HEK293 (cell line): ENCODE data around the gene RPP25L.

Source experiments
- CTCF ChIA-PET: fragments of 350-600 bp; formaldehyde crosslinking; extraction: SDS; loops from one replicate; lab custom pipeline; 2021; ENCODE audit warnings: antibody characterized with exemption; lab: Yijun Ruan, JAX
- POLR2A ChIA-PET: fragments of 300-600 bp; formaldehyde crosslinking; extraction: SDS; loops from one replicate; lab custom pipeline; 2020; ENCODE audit warnings: antibody characterized with exemption, inconsistent platforms; lab: Yijun Ruan, JAX
- H3K27ac ChIP-seq: fragments of 200-500 bp; sonication (Bioruptor generic); 2 replicates; pipeline ENCODE4 v1.5.1; 2014; ENCODE audit warnings: low read depth, low read length, control low read depth, inconsistent platforms; ENCODE audit errors: extremely low read depth
- H3K36me3 ChIP-seq, 2 experiments: fragments of 200-500 bp in 1 of 2; sonication (Bioruptor generic) in 1 of 2; 1 replicate in 1 of 2; 2 replicates in 1 of 2; pipeline ENCODE4 v1.5.1; 2014 to 2017; ENCODE audit warnings: inconsistent platforms in 2 of 2, low read length in 2 of 2; ENCODE audit not compliant: control insufficient read depth in 2 of 2, insufficient read depth in 1 of 2
- H3K4me1 ChIP-seq: fragments of 200-500 bp; sonication (Bioruptor generic); 2 replicates; pipeline ENCODE4 v1.5.1; 2014; ENCODE audit warnings: mild to moderate bottlenecking, low read length, inconsistent platforms; ENCODE audit not compliant: control insufficient read depth, insufficient read depth
- H3K4me3 ChIP-seq: 2 replicates; pipeline ENCODE4 v1.5.1; 2011; ENCODE audit warnings: low read depth, mild to moderate bottlenecking, control low read depth, low read length, moderate library complexity
- H3K9me3 ChIP-seq: fragments of 200-500 bp; sonication (Bioruptor generic); 2 replicates; pipeline ENCODE4 v1.5.1; 2014; ENCODE audit warnings: low read depth, low read length, inconsistent platforms; ENCODE audit not compliant: control insufficient read depth, insufficient read depth
- EGR2 ChIP-seq: fragments of 450-650 bp; formaldehyde crosslinking; IDR thresholded peaks from 2 replicates; pipeline ENCODE4 v1.5.1; 2016; ENCODE audit warnings: low read depth, missing biosample characterization, missing genetic modification characterization
- KLF7 ChIP-seq: fragments of 450-650 bp; formaldehyde crosslinking; IDR thresholded peaks from 2 replicates; pipeline ENCODE4 v1.5.1; 2016; ENCODE audit warnings: missing biosample characterization, missing genetic modification characterization, borderline replicate concordance
- SCRT2 ChIP-seq: fragments of 450-650 bp; formaldehyde crosslinking; IDR thresholded peaks from 2 replicates; pipeline ENCODE4 v1.5.1; 2016; ENCODE audit warnings: missing biosample characterization, missing genetic modification characterization
- SP3 ChIP-seq: fragments of 450-650 bp; formaldehyde crosslinking; IDR thresholded peaks from 2 replicates; pipeline ENCODE4 v1.5.1; 2016; ENCODE audit warnings: missing biosample characterization, missing genetic modification characterization
- TCF7L2 ChIP-seq: IDR thresholded peaks from 2 replicates; pipeline ENCODE4 v1.6.1; 2011; ENCODE audit warnings: low read depth, mild to moderate bottlenecking, inconsistent platforms, low read length, moderate library complexity, borderline replicate concordance
- ZBTB49 ChIP-seq: fragments of 450-650 bp; formaldehyde crosslinking; IDR thresholded peaks from 2 replicates; pipeline ENCODE4 v1.5.1; 2016; ENCODE audit warnings: missing biosample characterization, missing genetic modification characterization, low read depth
- ZNF10 ChIP-seq: fragments of 450-650 bp; formaldehyde crosslinking; IDR thresholded peaks from 2 replicates; pipeline ENCODE4 v1.5.1; 2017; ENCODE audit warnings: missing biosample characterization, missing genetic modification characterization
- ZNF121 ChIP-seq: fragments of 450-650 bp; formaldehyde crosslinking; IDR thresholded peaks from 2 replicates; pipeline ENCODE4 v1.5.1; 2016; ENCODE audit warnings: missing biosample characterization, missing genetic modification characterization
- ZNF133 ChIP-seq: fragments of 450-650 bp; formaldehyde crosslinking; IDR thresholded peaks from 2 replicates; pipeline ENCODE4 v1.5.1; 2016; ENCODE audit warnings: missing biosample characterization, missing genetic modification characterization
- ZNF146 ChIP-seq: fragments of 450-650 bp; formaldehyde crosslinking; IDR thresholded peaks from 2 replicates; pipeline ENCODE4 v1.5.1; 2016; ENCODE audit warnings: missing biosample characterization, missing genetic modification characterization
- ZNF184 ChIP-seq: fragments of 450-650 bp; IDR thresholded peaks from 2 replicates; pipeline ENCODE4 v1.5.1; 2018; ENCODE audit warnings: missing biosample characterization, mild to moderate bottlenecking, missing genetic modification characterization
- ZNF2 ChIP-seq: fragments of 450-650 bp; formaldehyde crosslinking; IDR thresholded peaks from 2 replicates; pipeline ENCODE4 v1.5.1; 2016; ENCODE audit warnings: missing biosample characterization, missing genetic modification characterization
- ZNF274 ChIP-seq, 2 experiments: fragments of 200-500 bp in 1 of 2; fragments of 450-650 bp in 1 of 2; sonication (Bioruptor generic) in 1 of 2; formaldehyde crosslinking in 1 of 2; IDR thresholded peaks; 2 replicates each; pipeline versions ENCODE4 v1.5.1 to v1.6.1; 2014 to 2016; ENCODE audit warnings: borderline replicate concordance in 1 of 2, inconsistent platforms in 1 of 2, low read length in 1 of 2, missing biosample characterization in 1 of 2, missing genetic modification characterization in 1 of 2
- ZNF280C ChIP-seq: fragments of 450-650 bp; formaldehyde crosslinking; IDR thresholded peaks from 2 replicates; pipeline ENCODE4 v1.5.1; 2016; ENCODE audit warnings: missing biosample characterization, missing genetic modification characterization
- ZNF354C ChIP-seq: fragments of 450-650 bp; formaldehyde crosslinking; IDR thresholded peaks from 2 replicates; pipeline ENCODE4 v1.5.1; 2016; ENCODE audit warnings: missing biosample characterization, missing genetic modification characterization, low read depth, borderline replicate concordance
- ZNF596 ChIP-seq: fragments of 450-650 bp; IDR thresholded peaks from 2 replicates; pipeline ENCODE4 v1.5.0; 2018; ENCODE audit warnings: missing biosample characterization, mild to moderate bottlenecking, missing genetic modification characterization, moderate library complexity
- ZNF621 ChIP-seq: fragments of 450-650 bp; formaldehyde crosslinking; IDR thresholded peaks from 2 replicates; pipeline ENCODE4 v1.5.1; 2017; ENCODE audit warnings: missing biosample characterization, missing genetic modification characterization
- ZNF664 ChIP-seq: fragments of 450-650 bp; formaldehyde crosslinking; IDR thresholded peaks from 2 replicates; pipeline ENCODE4 v1.5.1; 2016; ENCODE audit warnings: missing biosample characterization, missing genetic modification characterization

The RPP25L gene

GRCh38 chr9:34635556-34635955 is 23.7 kb upstream of the RPP25L start:
- no peak overlapping the region for H3K4me3 ChIP-seq
- TF ChIP-seq TCF7L2 (no peak), ZNF354C (tag by site-specific recombination) (no peak), SCRT2 (no peak), ZNF184 (tag by site-specific recombination) (no peak), ZNF280C (tag by site-specific recombination) (no peak), ZNF146 (tag by site-specific recombination) (no peak), ZNF274 (IDR thresholded peaks at IDR 0.05; ENCODE audit: low read length) (no peak), ZNF274 (tag by site-specific recombination; IDR thresholded peaks at IDR 0.05; ENCODE audit: borderline replicate concordance) (no peak), ZNF2 (tag by site-specific recombination) (no peak), ZNF596 (no peak), EGR2 (tag by site-specific recombination) (no peak), ZBTB49 (tag by site-specific recombination) (no peak), SP3 (tag by site-specific recombination) (no peak), KLF7 (no peak), ZNF10 (no peak), ZNF133 (tag by site-specific recombination) (no peak)
- TF ChIP-seq, all 188 proteins: peak for 0
- CTCF ChIA-PET, result interaction anchor here (0.7 to 8.3 kb wide), 10 partner anchors 12 to 256 kb away, joined by 3 to 164 read pairs (median 8); partner anchors contain the start of genes DCTN3, GALT, IL11RA and RPP25L
- Histone ChIP-seq H3K36me3 (peaks cover 0 to 15% of the 10 kb centered on the region in 2 experiments; a peak in 2 of 3 replicates), H3K4me1 (no peaks in the 10 kb centered on the region), H3K9me3 (no peaks in the 10 kb centered on the region), H3K27ac (no peak overlapping the region)
- POLR2A ChIA-PET, result interaction anchor here (1.1 to 7.0 kb wide), 5 partner anchors 11 to 44 kb away, joined by 3 to 90 read pairs (median 10); partner anchors contain the start of genes DCTN3, GALT and RPP25L

- no peak for TF ChIP-seq ZNF664
- TF ChIP-seq ZNF121 (tag by site-specific recombination), result peak; percentile 3; the same call in 1 of the 2 replicates
- TF ChIP-seq ZNF621 (tag by site-specific recombination), result no peak
- no peaks in the 10 kb centered on the region for H3K4me1 ChIP-seq
- H3K36me3 ChIP-seq, result peaks cover 0 to 15% of the 10 kb centered on the region in 2 experiments; a peak in 2 of 3 replicates
- no peaks in the 10 kb centered on the region for H3K9me3 ChIP-seq
- no peak overlapping the region for H3K4me3 ChIP-seq
- H3K27ac ChIP-seq, result no peak overlapping the region
- POLR2A ChIA-PET, result interaction anchor here (0.5 to 7.0 kb wide), 7 partner anchors 12 to 52 kb away, joined by 3 to 90 read pairs (median 6); partner anchors contain the start of genes DCTN3, GALT and RPP25L
- CTCF ChIA-PET, result interaction anchor here (0.6 to 8.3 kb wide), 43 partner anchors 12 to 856 kb away, joined by 3 to 164 read pairs (median 4); partner anchors contain the start of genes DCTN3, GALT, IL11RA and RPP25L
These were observed 22.8 kb upstream of the RPP25L start for GRCh38 chr9:34634551-34635248.
